WERI-Rb-1 (cell line): ENCODE data around the gene C1orf50.

ENCODE experiments used
- DNase-seq: peaks from one replicate; pipeline ENCODE4 v3.0.0-alpha.2; 2020
- H3K27ac ChIP-seq: fragments of 250-450 bp; sonication (Bioruptor Pico); 2 replicates; pipeline ENCODE4 v1.5.1; 2020; ENCODE audit warnings: mild to moderate bottlenecking, moderate library complexity
- H3K27me3 ChIP-seq: fragments of 250-450 bp; sonication (Bioruptor Pico); 2 replicates; pipeline ENCODE4 v1.5.1; 2021; ENCODE audit warnings: mild to moderate bottlenecking, low read depth, moderate library complexity; ENCODE audit not compliant: insufficient read depth, severe bottlenecking
- H3K36me3 ChIP-seq: fragments of 250-450 bp; sonication (Bioruptor Pico); 2 replicates; pipeline ENCODE4 v1.5.1; 2020; ENCODE audit warnings: mild to moderate bottlenecking, moderate library complexity
- H3K4me3 ChIP-seq: 2 replicates; pipeline ENCODE4 v1.5.1; 2011; ENCODE audit warnings: low read depth, mild to moderate bottlenecking, control low read depth, low read length
- H3K9me3 ChIP-seq: fragments of 250-450 bp; sonication (Bioruptor Pico); 2 replicates; pipeline ENCODE4 v1.5.1; 2021; ENCODE audit warnings: mild to moderate bottlenecking, moderate library complexity; ENCODE audit not compliant: severe bottlenecking
- TF ChIP-seq, protein P1 (sequence below): IDR thresholded peaks from 2 replicates; pipeline ENCODE4 v1.5.1; 2011; ENCODE audit warnings: low read depth, mild to moderate bottlenecking, control low read depth, inconsistent platforms, low read length

C1orf50 gene

GRCh38 chr1:42742141-42742540 is 24.9 kb upstream of the C1orf50 start:
- Histone ChIP-seq H3K36me3 (peaks cover 11% of the 10 kb centered on the region), H3K27me3 (no peaks in the 10 kb centered on the region), H3K9me3 (no peaks in the 10 kb centered on the region), H3K27ac (no peak overlapping the region), H3K4me3 (no peak overlapping the region)
- DNase-seq, result no peak
- TF ChIP-seq, protein P1, sequence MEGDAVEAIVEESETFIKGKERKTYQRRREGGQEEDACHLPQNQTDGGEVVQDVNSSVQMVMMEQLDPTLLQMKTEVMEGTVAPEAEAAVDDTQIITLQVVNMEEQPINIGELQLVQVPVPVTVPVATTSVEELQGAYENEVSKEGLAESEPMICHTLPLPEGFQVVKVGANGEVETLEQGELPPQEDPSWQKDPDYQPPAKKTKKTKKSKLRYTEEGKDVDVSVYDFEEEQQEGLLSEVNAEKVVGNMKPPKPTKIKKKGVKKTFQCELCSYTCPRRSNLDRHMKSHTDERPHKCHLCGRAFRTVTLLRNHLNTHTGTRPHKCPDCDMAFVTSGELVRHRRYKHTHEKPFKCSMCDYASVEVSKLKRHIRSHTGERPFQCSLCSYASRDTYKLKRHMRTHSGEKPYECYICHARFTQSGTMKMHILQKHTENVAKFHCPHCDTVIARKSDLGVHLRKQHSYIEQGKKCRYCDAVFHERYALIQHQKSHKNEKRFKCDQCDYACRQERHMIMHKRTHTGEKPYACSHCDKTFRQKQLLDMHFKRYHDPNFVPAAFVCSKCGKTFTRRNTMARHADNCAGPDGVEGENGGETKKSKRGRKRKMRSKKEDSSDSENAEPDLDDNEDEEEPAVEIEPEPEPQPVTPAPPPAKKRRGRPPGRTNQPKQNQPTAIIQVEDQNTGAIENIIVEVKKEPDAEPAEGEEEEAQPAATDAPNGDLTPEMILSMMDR, result no peak

- H3K27me3 ChIP-seq, result no peaks in the 10 kb centered on the region
- TF ChIP-seq, protein P1, result no peak
- H3K36me3 ChIP-seq, result peaks cover 16% of the 10 kb centered on the region
- no peaks in the 10 kb centered on the region for H3K9me3 ChIP-seq
- no peak overlapping the region for H3K27ac ChIP-seq
- no peak overlapping the region for H3K4me3 ChIP-seq
- no peak for DNase-seq
These were observed 24.3 kb upstream of the C1orf50 start for GRCh38 chr1:42742617-42743316.

GRCh38 chr1:42743317-42744147 is 23.5 kb upstream of the C1orf50 start:
- DNase-seq, result no peak
- no peaks in the 10 kb centered on the region for H3K27me3 ChIP-seq
- H3K27ac ChIP-seq, result no peak overlapping the region
- TF ChIP-seq, protein P1, result no peak
- H3K4me3 ChIP-seq, result no peak overlapping the region
- peaks cover 20% of the 10 kb centered on the region for H3K36me3 ChIP-seq
- no peaks in the 10 kb centered on the region for H3K9me3 ChIP-seq

DNA sequence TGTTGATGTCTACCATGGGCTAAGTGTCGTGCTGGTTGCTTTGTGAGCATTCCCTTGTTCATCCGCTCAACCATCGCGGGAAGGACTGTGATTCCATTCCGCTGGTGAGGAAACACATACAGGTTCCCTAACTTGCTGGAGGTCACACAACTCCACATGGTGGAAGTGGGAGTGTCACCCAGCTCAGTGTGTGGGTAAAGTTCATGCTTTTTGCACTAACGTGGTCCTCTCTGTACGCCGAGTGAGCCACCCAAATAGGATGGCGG is 23.0 kb upstream of the C1orf50 start:
- Histone ChIP-seq H3K4me3 (no peak overlapping the region), H3K9me3 (no peaks in the 10 kb centered on the region)
- DNase-seq, result no peak

GRCh38 chr1:42745851-42746250 is 21.2 kb upstream of the C1orf50 start:
- H3K27me3 ChIP-seq, result no peaks in the 10 kb centered on the region
- no peaks in the 10 kb centered on the region for H3K9me3 ChIP-seq
- H3K36me3 ChIP-seq, result peaks cover 33% of the 10 kb centered on the region
- peak; percentile 70 for DNase-seq
- no peak overlapping the region for H3K4me3 ChIP-seq
- TF ChIP-seq, protein P1, result no peak
- peak overlapping the region; percentile 26 for H3K27ac ChIP-seq

More for the DNA sequence above, 23.0 kb upstream of the C1orf50 start:
- no peak overlapping the region for H3K27ac ChIP-seq
- peaks cover 22% of the 10 kb centered on the region for H3K36me3 ChIP-seq
- TF ChIP-seq, protein P1, result no peak
- no peaks in the 10 kb centered on the region for H3K27me3 ChIP-seq
